Fibroblast of lung (primary cell): ENCODE measurements around the gene SMIM9. TPM values are rescaled to one million over a fixed set of nuclear protein-coding genes. Genes with fewer than 3 reads are reported as not detected.

Experiments used
- DNase-seq, 2 donors: peaks; one replicate each; pipeline versions ENCODE4 v3.0.0 to v3.0.0-alpha.2; 2010; ENCODE audit warnings: low read depth in 2 of 2
- H2AFZ ChIP-seq: 2 replicates; pipeline ENCODE4 v1.5.1; 2012; ENCODE audit warnings: low read length, control low read depth, inconsistent platforms
- H3K27ac ChIP-seq: 2 replicates; pipeline ENCODE4 v1.5.1; 2011; ENCODE audit warnings: low read length, control low read depth; ENCODE audit not compliant: insufficient read depth
- H3K27me3 ChIP-seq: 2 replicates; pipeline ENCODE4 v1.5.1; 2011; ENCODE audit warnings: mild to moderate bottlenecking, low read length; ENCODE audit not compliant: control insufficient read depth, insufficient read depth
- H3K36me3 ChIP-seq: 2 replicates; pipeline ENCODE4 v1.5.1; 2011; ENCODE audit warnings: low read length; ENCODE audit not compliant: control insufficient read depth, insufficient read depth
- H3K4me1 ChIP-seq: 2 replicates; pipeline ENCODE4 v1.5.1; 2011; ENCODE audit warnings: low read length; ENCODE audit not compliant: control insufficient read depth, insufficient read depth; ENCODE audit errors: extremely low read depth
- H3K4me2 ChIP-seq: 2 replicates; pipeline ENCODE4 v1.5.1; 2011; ENCODE audit warnings: low read length, control low read depth; ENCODE audit not compliant: insufficient read depth; ENCODE audit errors: extremely low read depth
- H3K4me3 ChIP-seq, 4 experiments: fragments of 200-600 bp in 1 of 4; sonication (generic) in 1 of 4; replicated peaks in 1 of 4; 2 replicates each; pipeline ENCODE4 v1.5.1; 2011 to 2016; ENCODE audit warnings: low read length in 4 of 4, low read depth in 3 of 4, mild to moderate bottlenecking in 3 of 4, control low read depth in 2 of 4, inconsistent platforms in 1 of 4, mixed read lengths in 1 of 4; ENCODE audit not compliant: insufficient read depth in 1 of 4; ENCODE audit errors: control extremely low read depth in 1 of 4
- H3K79me2 ChIP-seq: 2 replicates; pipeline ENCODE4 v1.5.1; 2012; ENCODE audit warnings: mild to moderate bottlenecking, low read length, inconsistent platforms; ENCODE audit not compliant: control insufficient read depth, insufficient read depth
- H3K9ac ChIP-seq: 2 replicates; pipeline ENCODE4 v1.5.1; 2011; ENCODE audit warnings: mild to moderate bottlenecking, low read length, control low read depth; ENCODE audit not compliant: insufficient read depth
- H3K9me3 ChIP-seq: 2 replicates; pipeline ENCODE4 v1.5.1; 2012; ENCODE audit warnings: low read depth, low read length; ENCODE audit not compliant: control insufficient read depth, insufficient read depth
- H4K20me1 ChIP-seq: 2 replicates; pipeline ENCODE4 v1.5.1; 2011; ENCODE audit warnings: low read length; ENCODE audit not compliant: control insufficient read depth, insufficient read depth; ENCODE audit errors: extremely low read depth
- CTCF ChIP-seq, 2 donors: IDR thresholded peaks in 1 of 2; conservative IDR thresholded peaks in 1 of 2; 1 replicate in 1 of 2; 2 replicates in 1 of 2; pipeline ENCODE4 v1.5.1; 2011 to 2012; ENCODE audit warnings: low read length in 2 of 2, control low read depth in 1 of 2, inconsistent platforms in 1 of 2, low read depth in 1 of 2, mild to moderate bottlenecking in 1 of 2
- EZH2 ChIP-seq: IDR thresholded peaks from 2 replicates; pipeline ENCODE4 v1.5.1; 2012; ENCODE audit warnings: low read length, control low read depth, mild to moderate bottlenecking; ENCODE audit errors: missing control alignments
- polyA plus RNA-seq, 2 donors: library from polyadenylated mRNA; depleted of rRNA in 1 of 2; stranded (reverse) in 1 of 2; unstranded in 1 of 2; fragments of >200 nt; gene quantifications; 2 replicates each; pipeline ENCODE4 v1.2.1, GENCODE V29; 2011 to 2012; ENCODE audit warnings: missing spikeins in 1 of 2
- total RNA-seq: library from RNA; depleted of rRNA; stranded (reverse); fragments of >200 nt; gene quantifications from 2 replicates; pipeline ENCODE4 v1.2.1, GENCODE V29; 2014

Gene SMIM9
- total and polyA plus RNA-seq, 2 donors (not counting 1 experiment from before 2014, with no cell fraction given) = not detected

DNA sequence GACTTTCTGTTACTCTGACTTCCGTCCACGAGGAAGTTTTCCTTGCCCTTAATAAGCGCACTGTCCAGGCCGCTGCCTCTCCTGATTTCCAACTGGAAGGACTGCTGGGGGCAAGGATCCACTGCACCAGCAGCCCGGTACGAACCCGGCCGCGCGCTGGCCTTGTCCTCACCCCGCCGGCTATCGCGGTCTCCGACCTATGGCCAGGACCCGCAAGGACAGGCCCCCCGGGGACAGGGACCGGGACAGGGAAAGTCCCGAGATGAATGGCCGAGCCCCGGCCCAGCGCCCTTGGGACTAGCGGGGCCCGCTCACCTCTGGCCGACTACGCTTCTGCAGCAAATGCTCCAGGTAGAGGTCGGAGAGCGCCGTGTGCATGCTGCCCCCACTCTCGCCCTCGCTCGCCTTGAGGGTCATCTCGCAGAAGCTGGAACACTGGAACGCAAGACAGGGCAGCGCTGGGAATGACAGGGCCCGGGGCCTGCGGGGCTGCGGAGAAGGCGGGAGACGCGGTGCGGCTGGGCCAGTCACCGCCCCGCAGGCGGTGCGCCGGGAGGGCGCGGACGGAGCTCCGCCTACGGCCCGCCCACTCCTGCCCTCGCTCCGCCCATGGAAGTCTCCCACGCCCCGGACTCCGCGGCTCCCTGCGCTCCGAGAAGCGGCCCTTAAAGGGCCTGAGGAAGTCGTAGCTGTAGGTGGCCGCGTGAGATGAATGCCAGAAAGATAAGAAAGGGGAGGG is 29.3 kb downstream of the SMIM9 start, which contains the start of gene MPP1:
Gene MPP1 (minus strand): TSS at position 529 of the 739 bp plus-strand sequence. CDS start 112 bp downstream, at position 417.
- peaks cover 4% of the 10 kb centered on the region for H3K79me2 ChIP-seq
- H3K4me1 ChIP-seq = no peaks in the 10 kb centered on the region
- H4K20me1 ChIP-seq = no peaks in the 10 kb centered on the region
- peak within 1 kb of the TSS; percentile 47 for H3K27ac ChIP-seq
- peak within 1 kb of the TSS; percentile 71 for H2AFZ ChIP-seq
- H3K4me3 ChIP-seq = peak within 1 kb of the TSS; percentile 65 to 72 (median 69)
- no peaks in the 10 kb centered on the region for H3K27me3 ChIP-seq
- H3K4me2 ChIP-seq = peak within 1 kb of the TSS; percentile 71
- peak within 1 kb of the TSS; percentile 53 for H3K9ac ChIP-seq
- H3K36me3 ChIP-seq = no peaks in the 10 kb centered on the region
- H3K9me3 ChIP-seq = no peaks in the 10 kb centered on the region
- TF ChIP-seq EZH2 (no peak), CTCF (conservative IDR thresholded peaks at IDR 0.05 in 1 of 2, IDR thresholded peaks at IDR 0.05 in 1 of 2; ENCODE audit: low read depth in 1 of 2, low read length in 2 of 2) (no peak)
- DNase-seq = peak; percentile 68 to 74

DNA sequence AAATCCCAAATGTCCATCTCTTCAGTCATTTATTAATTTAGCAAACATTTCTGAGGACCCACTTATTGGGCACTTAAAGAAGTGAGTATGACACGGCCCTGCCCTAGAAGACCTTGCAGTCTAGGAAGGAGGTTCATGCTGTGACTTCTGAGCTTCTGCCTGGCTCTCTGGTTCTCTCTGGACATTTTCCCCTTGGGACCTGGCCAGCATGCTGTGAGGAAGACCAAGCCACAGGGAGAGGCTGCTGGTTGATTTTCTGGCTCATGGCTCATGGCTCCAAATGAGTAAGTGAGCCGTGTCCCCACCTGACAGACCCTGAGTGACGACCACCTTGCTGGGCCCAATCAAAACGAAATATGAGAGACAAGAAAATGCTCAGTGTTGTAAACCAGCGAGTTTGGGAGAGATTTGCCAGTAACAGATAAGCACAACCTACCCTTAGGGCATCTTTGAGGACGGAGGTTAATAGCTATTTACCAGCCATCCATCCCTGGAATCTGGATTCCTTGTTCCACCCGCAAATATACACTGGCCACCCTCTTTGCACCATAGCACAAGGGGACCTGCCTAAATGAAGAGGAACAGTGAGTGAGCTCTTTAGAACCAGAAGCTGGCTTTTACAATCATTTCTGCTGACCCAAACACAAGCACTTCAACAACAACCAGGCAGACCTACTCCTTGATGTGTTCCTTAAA is 30.1 kb downstream of the SMIM9 start:
- Histone ChIP-seq H3K4me3 (peak overlapping the region; percentile 65 to 72 (median 69)), H4K20me1 (no peaks in the 10 kb centered on the region), H3K79me2 (peaks cover 4% of the 10 kb centered on the region), H3K4me2 (peak overlapping the region; percentile 39), H3K9me3 (no peaks in the 10 kb centered on the region), H3K27me3 (no peaks in the 10 kb centered on the region), H3K9ac (peak overlapping the region; percentile 53), H3K36me3 (no peaks in the 10 kb centered on the region), H3K4me1 (peaks cover 2% of the 10 kb centered on the region), H2AFZ (peak overlapping the region; percentile 71), H3K27ac (peak overlapping the region; percentile 47)
- TF ChIP-seq EZH2 (no peak), CTCF (conservative IDR thresholded peaks at IDR 0.05 in 1 of 2, IDR thresholded peaks at IDR 0.05 in 1 of 2; ENCODE audit: low read depth in 1 of 2, low read length in 2 of 2) (no peak)
- no peak for DNase-seq

- DNase-seq = no peak
- no peaks in the 10 kb centered on the region for H4K20me1 ChIP-seq
- H3K4me1 ChIP-seq = peaks cover 2% of the 10 kb centered on the region
- peak overlapping the region; percentile 17 for H3K4me2 ChIP-seq
- no peak overlapping the region for H3K27ac ChIP-seq
- H3K4me3 ChIP-seq = no peak overlapping the region
- no peak overlapping the region for H2AFZ ChIP-seq
- H3K36me3 ChIP-seq = no peaks in the 10 kb centered on the region
- no peak for TF ChIP-seq EZH2
- TF ChIP-seq CTCF (conservative IDR thresholded peaks at IDR 0.05 in 1 of 2, IDR thresholded peaks at IDR 0.05 in 1 of 2; ENCODE audit: low read depth in 1 of 2, low read length in 2 of 2) = no peak
- no peaks in the 10 kb centered on the region for H3K27me3 ChIP-seq
- H3K79me2 ChIP-seq = peaks cover 4% of the 10 kb centered on the region
- no peak overlapping the region for H3K9ac ChIP-seq
- H3K9me3 ChIP-seq = no peaks in the 10 kb centered on the region
Measured at GRCh38 chrX:154802947-154803346, 31.5 kb downstream of the SMIM9 start.
